ENCODE measurements around the gene EXPH5.

- TF ChIP-seq, protein P1, sequence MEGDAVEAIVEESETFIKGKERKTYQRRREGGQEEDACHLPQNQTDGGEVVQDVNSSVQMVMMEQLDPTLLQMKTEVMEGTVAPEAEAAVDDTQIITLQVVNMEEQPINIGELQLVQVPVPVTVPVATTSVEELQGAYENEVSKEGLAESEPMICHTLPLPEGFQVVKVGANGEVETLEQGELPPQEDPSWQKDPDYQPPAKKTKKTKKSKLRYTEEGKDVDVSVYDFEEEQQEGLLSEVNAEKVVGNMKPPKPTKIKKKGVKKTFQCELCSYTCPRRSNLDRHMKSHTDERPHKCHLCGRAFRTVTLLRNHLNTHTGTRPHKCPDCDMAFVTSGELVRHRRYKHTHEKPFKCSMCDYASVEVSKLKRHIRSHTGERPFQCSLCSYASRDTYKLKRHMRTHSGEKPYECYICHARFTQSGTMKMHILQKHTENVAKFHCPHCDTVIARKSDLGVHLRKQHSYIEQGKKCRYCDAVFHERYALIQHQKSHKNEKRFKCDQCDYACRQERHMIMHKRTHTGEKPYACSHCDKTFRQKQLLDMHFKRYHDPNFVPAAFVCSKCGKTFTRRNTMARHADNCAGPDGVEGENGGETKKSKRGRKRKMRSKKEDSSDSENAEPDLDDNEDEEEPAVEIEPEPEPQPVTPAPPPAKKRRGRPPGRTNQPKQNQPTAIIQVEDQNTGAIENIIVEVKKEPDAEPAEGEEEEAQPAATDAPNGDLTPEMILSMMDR (IDR thresholded peaks at IDR 0.05; ENCODE audit: insufficient read depth, low read length): no peak
- no peak for TF ChIP-seq GABPA (IDR thresholded peaks at IDR 0.05; ENCODE audit: low read depth)
Observed at GRCh38 chr11:108620958-108621772, 27.6 kb upstream of the EXPH5 start.

Measured in HL-60 (cell line).